Smooth muscle cell (in vitro differentiated cells): Measurements from ENCODE around the gene USP36. TPM values are rescaled to one million over a fixed set of nuclear protein-coding genes. Genes with fewer than 3 reads are reported as not detected.

Source experiments
- DNase-seq: peaks from one replicate; lab custom pipeline; 2025; ENCODE audit not compliant: unreplicated experiment; lab: John Stamatoyannopoulos, UW
- H2AFZ ChIP-seq: fragments of 200-600 bp; sonication (generic); 2 replicates; pipeline ENCODE4 v1.6.0; 2016; ENCODE audit warnings: antibody characterized with exemption, low read depth, mild to moderate bottlenecking
- H3F3A ChIP-seq: fragments of 200-600 bp; sonication (generic); 2 replicates; pipeline ENCODE4 v1.6.0; 2017; ENCODE audit warnings: antibody characterized with exemption, low read depth
- H3K27ac ChIP-seq: fragments of 200-600 bp; sonication (generic); 2 replicates; pipeline ENCODE4 v1.5.1; 2016; ENCODE audit warnings: low read depth, mild to moderate bottlenecking
- H3K27me3 ChIP-seq: fragments of 200-600 bp; sonication (generic); 2 replicates; pipeline ENCODE4 v1.6.1; 2016; ENCODE audit warnings: low read depth, mild to moderate bottlenecking
- H3K36me3 ChIP-seq: fragments of 200-600 bp; sonication (generic); 2 replicates; pipeline ENCODE4 v1.5.1; 2016; ENCODE audit warnings: low read depth
- H3K4me1 ChIP-seq: fragments of 200-600 bp; sonication (generic); 2 replicates; pipeline ENCODE4 v1.5.1; 2016; ENCODE audit warnings: low read depth
- H3K4me2 ChIP-seq: fragments of 200-600 bp; sonication (generic); 2 replicates; pipeline ENCODE4 v1.6.0; 2016; ENCODE audit warnings: mild to moderate bottlenecking
- H3K4me3 ChIP-seq: fragments of 200-600 bp; sonication (generic); 2 replicates; pipeline ENCODE4 v1.5.1; 2016; ENCODE audit warnings: mild to moderate bottlenecking
- H3K79me2 ChIP-seq: fragments of 200-600 bp; sonication (generic); 2 replicates; pipeline ENCODE4 v1.6.0; 2016; ENCODE audit warnings: low read depth, mild to moderate bottlenecking
- H3K9ac ChIP-seq: fragments of 200-600 bp; sonication (generic); 2 replicates; pipeline ENCODE4 v1.6.0; 2016; ENCODE audit warnings: low read depth
- H3K9me3 ChIP-seq: fragments of 200-600 bp; sonication (generic); replicated peaks from 2 replicates; pipeline ENCODE4 v1.5.1; 2016; ENCODE audit warnings: low read depth
- H4K20me1 ChIP-seq: fragments of 200-600 bp; sonication (generic); 2 replicates; pipeline ENCODE4 v1.6.0; 2016; ENCODE audit warnings: low read depth
- WGBS: methylation state at CpG from one replicate; pipeline ENCODE4 v1.1.7; 2016; ENCODE audit warnings: low lambda C conversion rate; 5-methylcytosine and 5-hydroxymethylcytosine counted together
- polyA plus RNA-seq: library from polyadenylated mRNA; unstranded; fragments of >200 nt; fragmentation: Nextera tagmentation; extraction: Ambion mirVana; gene quantifications from 2 replicates; pipeline ENCODE4 v1.2.1, GENCODE V29; 2016
- total RNA-seq: library from RNA; depleted of rRNA; stranded (reverse); fragments of >200 nt; gene quantifications from 2 replicates; pipeline ENCODE4 v1.2.3, GENCODE V29; 2014
- TF ChIP-seq, protein P1 (sequence below): fragments of 200-600 bp; sonication (generic); IDR thresholded peaks from 2 replicates; pipeline ENCODE4 v1.5.1; 2017; ENCODE audit warnings: borderline replicate concordance, mild to moderate bottlenecking, antibody characterized with exemption; ENCODE audit not compliant: insufficient read depth, poor library complexity, severe bottlenecking

Gene USP36
- total and polyA plus RNA-seq, 2 experiments from 2014 or later: 17.6 to 29.0 TPM

DNA sequence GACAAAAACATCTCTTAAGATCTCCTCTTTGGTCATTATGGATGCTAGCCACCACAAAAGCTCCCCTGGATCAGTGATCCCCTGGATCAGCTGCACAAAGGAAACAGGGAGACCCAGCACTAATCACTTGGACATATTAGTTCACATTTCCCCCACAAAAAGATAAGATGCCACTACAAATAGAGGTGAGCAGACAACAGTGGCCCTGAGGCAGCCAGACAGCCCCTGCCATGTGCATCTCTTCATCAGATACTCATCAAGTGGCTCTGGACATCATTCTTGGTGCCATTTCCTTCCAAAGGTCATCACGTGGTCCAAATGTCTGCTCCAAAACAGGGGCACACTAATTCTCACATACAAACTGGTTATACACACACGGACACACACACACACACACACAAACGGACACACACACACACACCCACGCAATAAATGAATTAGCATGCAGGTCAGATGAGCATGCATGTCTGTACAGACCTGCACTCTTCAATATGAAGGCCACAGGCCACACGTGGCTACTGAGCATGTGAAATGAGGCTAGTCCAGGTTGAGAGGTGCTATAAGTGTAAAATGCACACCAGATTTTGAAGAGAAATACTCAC, 4.1 kb downstream of the USP36 start:
- Histone ChIP-seq H3K27me3 (no peaks in the 10 kb centered on the region), H3K36me3 (peaks cover 6% of the 10 kb centered on the region), H3K9ac (no peak overlapping the region), H3F3A (no peaks in the 10 kb centered on the region), H3K4me2 (no peak overlapping the region), H3K4me3 (no peak overlapping the region), H3K27ac (no peak overlapping the region), H3K4me1 (peaks cover 13% of the 10 kb centered on the region), H3K79me2 (peaks cover 58% of the 10 kb centered on the region), H2AFZ (no peak overlapping the region), H4K20me1 (peaks cover 53% of the 10 kb centered on the region), H3K9me3 (no peaks in the 10 kb centered on the region)
- TF ChIP-seq, protein P1, sequence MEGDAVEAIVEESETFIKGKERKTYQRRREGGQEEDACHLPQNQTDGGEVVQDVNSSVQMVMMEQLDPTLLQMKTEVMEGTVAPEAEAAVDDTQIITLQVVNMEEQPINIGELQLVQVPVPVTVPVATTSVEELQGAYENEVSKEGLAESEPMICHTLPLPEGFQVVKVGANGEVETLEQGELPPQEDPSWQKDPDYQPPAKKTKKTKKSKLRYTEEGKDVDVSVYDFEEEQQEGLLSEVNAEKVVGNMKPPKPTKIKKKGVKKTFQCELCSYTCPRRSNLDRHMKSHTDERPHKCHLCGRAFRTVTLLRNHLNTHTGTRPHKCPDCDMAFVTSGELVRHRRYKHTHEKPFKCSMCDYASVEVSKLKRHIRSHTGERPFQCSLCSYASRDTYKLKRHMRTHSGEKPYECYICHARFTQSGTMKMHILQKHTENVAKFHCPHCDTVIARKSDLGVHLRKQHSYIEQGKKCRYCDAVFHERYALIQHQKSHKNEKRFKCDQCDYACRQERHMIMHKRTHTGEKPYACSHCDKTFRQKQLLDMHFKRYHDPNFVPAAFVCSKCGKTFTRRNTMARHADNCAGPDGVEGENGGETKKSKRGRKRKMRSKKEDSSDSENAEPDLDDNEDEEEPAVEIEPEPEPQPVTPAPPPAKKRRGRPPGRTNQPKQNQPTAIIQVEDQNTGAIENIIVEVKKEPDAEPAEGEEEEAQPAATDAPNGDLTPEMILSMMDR: no peak
- DNase-seq: no peak
- WGBS: 97% methylated on average over 5 of the region's 5 CpGs

DNA sequence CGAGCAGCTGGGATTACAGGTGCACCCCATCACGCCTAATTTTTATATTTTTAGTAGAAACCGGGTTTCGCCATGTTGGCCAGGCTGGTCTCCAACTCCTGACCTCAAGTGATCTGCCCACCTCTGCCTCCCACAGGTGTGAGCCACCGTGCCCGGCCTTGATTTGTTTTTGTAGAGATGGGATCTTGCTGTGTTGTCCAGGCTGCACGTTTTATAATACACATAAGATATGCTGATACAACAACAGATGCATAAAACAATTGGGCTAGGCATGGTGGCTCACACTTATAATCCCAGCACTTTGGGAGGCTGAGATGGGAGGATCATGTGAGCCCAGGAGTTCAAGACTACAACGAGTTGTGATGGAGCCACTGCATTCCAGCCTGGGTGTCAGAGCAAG, 6.0 kb downstream of the USP36 start:
- Histone ChIP-seq H3K4me2 (no peak overlapping the region), H3K9ac (no peak overlapping the region), H4K20me1 (peaks cover 65% of the 10 kb centered on the region), H2AFZ (no peak overlapping the region), H3F3A (no peaks in the 10 kb centered on the region), H3K79me2 (peaks cover 68% of the 10 kb centered on the region), H3K4me1 (peaks cover 7% of the 10 kb centered on the region), H3K9me3 (no peaks in the 10 kb centered on the region), H3K27ac (no peak overlapping the region), H3K4me3 (no peak overlapping the region), H3K27me3 (no peaks in the 10 kb centered on the region), H3K36me3 (peaks cover 6% of the 10 kb centered on the region)
- WGBS: 97% methylated on average over 8 of the region's 8 CpGs
- DNase-seq: no peak
- TF ChIP-seq, protein P1: no peak

DNA sequence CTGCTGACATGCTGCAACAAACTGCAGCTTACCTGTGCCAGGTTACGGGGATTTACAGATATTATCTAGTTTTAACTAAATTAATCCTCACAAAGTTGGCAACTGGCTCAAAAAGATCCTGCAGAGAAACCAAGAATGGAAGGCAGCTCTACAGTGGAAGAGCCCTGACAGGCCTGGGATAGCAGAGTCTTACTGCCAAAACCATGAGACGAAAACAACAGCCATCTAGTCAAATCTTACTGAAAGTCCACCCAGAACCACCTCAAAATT, 8.1 kb downstream of the USP36 start:
- Histone ChIP-seq H3K4me3 (no peak overlapping the region), H2AFZ (no peak overlapping the region), H3K9ac (no peak overlapping the region), H3K4me1 (no peaks in the 10 kb centered on the region), H4K20me1 (peaks cover 61% of the 10 kb centered on the region), H3K27ac (no peak overlapping the region), H3K4me2 (no peak overlapping the region), H3K9me3 (no peaks in the 10 kb centered on the region), H3K27me3 (no peaks in the 10 kb centered on the region), H3F3A (no peaks in the 10 kb centered on the region), H3K36me3 (peaks cover 6% of the 10 kb centered on the region), H3K79me2 (peaks cover 47% of the 10 kb centered on the region)
- TF ChIP-seq, protein P1: no peak
- WGBS: 97% methylated on average over 2 of the region's 2 CpGs
- DNase-seq: no peak
